ENCODE data around the gene ENTPD8.
A peak's percentile ranks its signal among the peaks of the same experiment; 100 is the strongest.

The ENTPD8 gene

GRCh38 chr9:137445275-137445807, 4.2 kb upstream of the ENTPD8 start:
- peaks cover 26% of the 10 kb centered on the region for H3K27me3 ChIP-seq (ENCODE audit: insufficient read depth, low read depth)
- H3K4me3 ChIP-seq (IDR thresholded peaks at IDR 0.05; ENCODE audit: insufficient read depth, low read depth, low read length) = no peak overlapping the region
- H4K20me1 ChIP-seq (ENCODE audit: insufficient read depth) = no peaks in the 10 kb centered on the region
- no peaks in the 10 kb centered on the region for H3K36me3 ChIP-seq (ENCODE audit: insufficient read depth)
- peak overlapping the region; percentile 19; the same call in 1 of the 2 replicates for H2AFZ ChIP-seq (ENCODE audit: low read depth)
- H3K27ac ChIP-seq = no peak overlapping the region
- peak overlapping the region; percentile 3; the same call in 1 of the 2 replicates for H3K4me2 ChIP-seq
- H3K9ac ChIP-seq = no peak overlapping the region
- H3K4me1 ChIP-seq (ENCODE audit: low read depth, poor library complexity, severe bottlenecking) = peaks cover 16% of the 10 kb centered on the region
- H3K79me2 ChIP-seq (ENCODE audit: insufficient read depth, low read depth) = no peaks in the 10 kb centered on the region
- TF ChIP-seq CTCF (conservative IDR thresholded peaks at IDR 0.05; ENCODE audit: low read depth, low read length) = peak; percentile 86

GRCh38 chr9:137444106-137444790, 3.1 kb upstream of the ENTPD8 start:
- no peaks in the 10 kb centered on the region for H3K79me2 ChIP-seq (ENCODE audit: insufficient read depth, low read depth)
- H3K27ac ChIP-seq = no peak overlapping the region
- H3K4me2 ChIP-seq = no peak overlapping the region
- peaks cover 16% of the 10 kb centered on the region for H3K4me1 ChIP-seq (ENCODE audit: low read depth, poor library complexity, severe bottlenecking)
- peaks cover 26% of the 10 kb centered on the region for H3K27me3 ChIP-seq (ENCODE audit: insufficient read depth, low read depth)
- no peak for TF ChIP-seq CTCF (conservative IDR thresholded peaks at IDR 0.05; ENCODE audit: low read depth, low read length)
- no peaks in the 10 kb centered on the region for H4K20me1 ChIP-seq (ENCODE audit: insufficient read depth)
- no peak overlapping the region for H2AFZ ChIP-seq (ENCODE audit: low read depth)
- H3K9ac ChIP-seq = no peak overlapping the region
- H3K4me3 ChIP-seq (IDR thresholded peaks at IDR 0.05; ENCODE audit: insufficient read depth, low read depth, low read length) = no peak overlapping the region
- no peaks in the 10 kb centered on the region for H3K36me3 ChIP-seq (ENCODE audit: insufficient read depth)

GRCh38 chr9:137441935-137442321, 771 bp upstream of the ENTPD8 start:
- Histone ChIP-seq H3K79me2 (ENCODE audit: insufficient read depth, low read depth) (no peaks in the 10 kb centered on the region), H2AFZ (ENCODE audit: low read depth) (no peak overlapping the region), H3K9ac (no peak overlapping the region), H3K4me2 (no peak overlapping the region), H3K4me1 (ENCODE audit: low read depth, poor library complexity, severe bottlenecking) (peaks cover 16% of the 10 kb centered on the region), H3K27me3 (ENCODE audit: insufficient read depth, low read depth) (peaks cover 47% of the 10 kb centered on the region), H4K20me1 (ENCODE audit: insufficient read depth) (no peaks in the 10 kb centered on the region), H3K27ac (no peak overlapping the region), H3K4me3 (IDR thresholded peaks at IDR 0.05; ENCODE audit: insufficient read depth, low read depth, low read length) (no peak overlapping the region), H3K36me3 (ENCODE audit: insufficient read depth) (no peaks in the 10 kb centered on the region)
- TF ChIP-seq CTCF (conservative IDR thresholded peaks at IDR 0.05; ENCODE audit: low read depth, low read length) = no peak

GRCh38 chr9:137439158-137439714, 1.9 kb downstream of the ENTPD8 start:
- no peak overlapping the region for H3K4me3 ChIP-seq (IDR thresholded peaks at IDR 0.05; ENCODE audit: insufficient read depth, low read depth, low read length)
- peaks cover 67% of the 10 kb centered on the region for H3K27me3 ChIP-seq (ENCODE audit: insufficient read depth, low read depth)
- H2AFZ ChIP-seq (ENCODE audit: low read depth) = no peak overlapping the region
- H3K9ac ChIP-seq = no peak overlapping the region
- H4K20me1 ChIP-seq (ENCODE audit: insufficient read depth) = no peaks in the 10 kb centered on the region
- H3K36me3 ChIP-seq (ENCODE audit: insufficient read depth) = no peaks in the 10 kb centered on the region
- H3K79me2 ChIP-seq (ENCODE audit: insufficient read depth, low read depth) = no peaks in the 10 kb centered on the region
- TF ChIP-seq CTCF (conservative IDR thresholded peaks at IDR 0.05; ENCODE audit: low read depth, low read length) = no peak
- H3K4me1 ChIP-seq (ENCODE audit: low read depth, poor library complexity, severe bottlenecking) = no peaks in the 10 kb centered on the region
- no peak overlapping the region for H3K4me2 ChIP-seq
- no peak overlapping the region for H3K27ac ChIP-seq
